Gastrocnemius medialis (tissue), 4 donors: ENCODE data around the gene LCN15.

Experiments
- CTCF ChIP-seq, 5 experiments: fragments of 450-650 bp in 3 of 5; fragments of 200-600 bp in 2 of 5; sonication (generic) in 2 of 5; IDR thresholded peaks in 4 of 5; conservative IDR thresholded peaks in 1 of 5; 1 replicate in 4 of 5; 2 replicates in 1 of 5; pipeline ENCODE4 v1.5.1; 2016 to 2019; ENCODE audit warnings: antibody characterized with exemption in 5 of 5, mild to moderate bottlenecking in 3 of 5, moderate library complexity in 3 of 5
- POLR2A ChIP-seq, 2 donors: fragments of 450-650 bp; IDR thresholded peaks; one replicate each; pipeline ENCODE4 v1.6.1; 2017; ENCODE audit warnings: antibody characterized with exemption in 2 of 2, mild to moderate bottlenecking in 2 of 2, moderate library complexity in 2 of 2

DNA sequence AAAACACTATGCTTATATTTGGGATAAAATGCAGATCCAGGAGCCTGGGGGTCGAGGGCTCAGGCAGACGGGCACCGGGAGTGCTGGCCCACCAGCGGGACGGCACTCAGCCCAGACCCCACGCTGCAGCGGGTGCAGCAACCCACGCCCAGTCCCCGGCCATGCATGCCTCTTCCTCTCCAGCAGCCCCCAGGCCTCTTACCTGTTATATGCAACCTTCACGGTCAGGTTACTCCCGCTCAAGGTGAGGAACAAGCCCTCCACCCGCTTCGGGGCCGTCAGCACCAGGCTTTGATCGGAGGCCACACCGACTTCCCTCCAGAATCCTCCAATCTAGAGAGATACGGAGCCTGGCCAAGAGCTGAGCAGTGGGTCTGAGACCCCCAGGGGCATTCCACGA lies 7.5 kb downstream of the LCN15 start:
- TF ChIP-seq CTCF (IDR thresholded peaks at IDR 0.05 in 4 of 5, conservative IDR thresholded peaks at IDR 0.05 in 1 of 5), result no peak
- no peak for TF ChIP-seq POLR2A (IDR thresholded peaks at IDR 0.05)
